T-helper 1 cell treated with Interleukin-12 subunit alpha and Interleukin-12 subunit beta and Interleukin-4 antibody, amounts not matched to agents 30 ng/mL and 1 ng/mL, for 36 hours (primary cell): ENCODE measurements around the gene PAXIP1. TPM values are rescaled to one million over a fixed set of nuclear protein-coding genes. Genes with fewer than 3 reads are reported as not detected.

Experiments used
- intact Hi-C: fragments of 100-400 bp; cut with micrococcal nuclease; formaldehyde crosslinking; loops from one replicate; pipeline ENCODE4 v1.15.1; 2024
- total RNA-seq: library from RNA; stranded (reverse); gene quantifications from 2 replicates; pipeline ENCODE4 v1.2.3, GENCODE V29; 2022

The PAXIP1 gene
- total RNA-seq, 1 donor from 2014 or later: 27.3 TPM

GRCh38 chr7:154914996-154915380 lies 87.9 kb downstream of the PAXIP1 start:
- intact Hi-C loops: loop anchor here (1.0 to 5.0 kb wide), 2 partner anchors 382 to 424 kb away; partner anchors contain the start of gene INSIG1

DNA sequence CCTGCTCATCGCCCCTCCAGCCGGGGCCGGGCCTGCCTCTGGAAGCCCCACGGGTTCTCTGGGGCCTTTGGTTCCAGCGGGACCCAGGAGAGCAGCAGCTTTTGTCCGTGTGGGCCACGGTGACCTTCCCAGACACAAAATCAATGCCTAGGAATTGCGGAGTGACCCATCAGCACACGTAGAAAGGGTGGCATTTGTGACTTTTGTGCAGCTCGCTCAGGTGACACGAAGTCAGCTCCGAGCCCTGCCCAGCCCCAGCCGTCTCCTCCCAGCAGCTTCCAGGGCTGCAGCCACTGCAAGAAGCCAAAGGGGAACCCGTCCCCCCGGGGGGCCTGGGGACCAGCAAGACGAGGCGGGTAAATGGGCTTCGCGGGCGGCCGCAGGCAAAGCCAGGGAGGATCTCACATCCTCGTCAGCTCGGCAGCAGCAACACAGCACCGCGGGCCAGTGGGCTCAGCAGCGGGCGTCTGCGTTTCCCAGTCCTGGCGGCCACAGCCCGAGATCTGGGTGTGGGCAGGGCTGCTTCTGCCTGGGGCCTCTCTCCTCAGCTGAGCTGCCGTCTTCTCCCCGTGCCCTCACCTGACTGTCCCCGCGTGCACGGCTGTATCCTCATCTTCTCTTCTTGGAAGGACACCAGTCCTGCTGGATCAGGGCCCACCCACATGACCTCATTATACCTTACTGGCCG lies 88.5 kb downstream of the PAXIP1 start:
- intact Hi-C loops: loop anchor here (1.0 to 5.0 kb wide), 2 partner anchors 383 to 425 kb away; partner anchors contain the start of gene INSIG1

DNA sequence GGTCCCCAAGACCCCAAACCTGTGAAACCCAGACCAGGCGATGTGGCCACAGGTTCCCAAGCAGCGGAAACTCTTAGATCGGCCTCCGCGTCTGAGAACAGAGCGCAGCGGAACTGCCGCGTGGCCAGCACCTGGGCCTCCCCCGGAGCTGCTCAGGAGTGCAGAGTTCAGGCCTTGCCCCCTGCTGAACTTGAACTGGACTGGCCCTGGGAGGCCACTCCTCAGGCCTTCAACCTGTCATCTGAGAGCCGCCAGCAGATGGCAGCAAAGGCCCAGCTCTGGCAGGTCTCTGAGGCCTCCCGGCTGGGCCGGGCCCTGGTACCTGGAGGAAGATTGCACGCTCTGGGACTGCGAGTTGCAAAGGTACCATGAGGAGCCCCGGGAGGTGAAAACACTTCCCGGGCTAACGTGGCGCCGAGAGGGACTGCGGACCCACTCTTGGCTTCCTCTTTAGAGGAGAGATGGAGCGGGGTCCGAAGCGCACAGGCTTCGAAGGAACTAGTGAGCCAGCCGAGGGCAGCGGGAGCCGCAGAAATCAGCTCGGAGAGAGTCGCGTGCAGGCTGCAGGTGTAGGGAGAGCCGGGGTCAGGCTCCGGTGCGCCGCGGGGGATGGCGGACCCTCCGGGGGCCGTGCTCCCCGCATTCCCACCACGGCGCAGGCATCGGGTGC lies 89.2 kb downstream of the PAXIP1 start:
- intact Hi-C loops: loop anchor here (1.0 to 5.0 kb wide), 5 partner anchors 15 to 432 kb away; partner anchors contain the start of gene INSIG1

DNA sequence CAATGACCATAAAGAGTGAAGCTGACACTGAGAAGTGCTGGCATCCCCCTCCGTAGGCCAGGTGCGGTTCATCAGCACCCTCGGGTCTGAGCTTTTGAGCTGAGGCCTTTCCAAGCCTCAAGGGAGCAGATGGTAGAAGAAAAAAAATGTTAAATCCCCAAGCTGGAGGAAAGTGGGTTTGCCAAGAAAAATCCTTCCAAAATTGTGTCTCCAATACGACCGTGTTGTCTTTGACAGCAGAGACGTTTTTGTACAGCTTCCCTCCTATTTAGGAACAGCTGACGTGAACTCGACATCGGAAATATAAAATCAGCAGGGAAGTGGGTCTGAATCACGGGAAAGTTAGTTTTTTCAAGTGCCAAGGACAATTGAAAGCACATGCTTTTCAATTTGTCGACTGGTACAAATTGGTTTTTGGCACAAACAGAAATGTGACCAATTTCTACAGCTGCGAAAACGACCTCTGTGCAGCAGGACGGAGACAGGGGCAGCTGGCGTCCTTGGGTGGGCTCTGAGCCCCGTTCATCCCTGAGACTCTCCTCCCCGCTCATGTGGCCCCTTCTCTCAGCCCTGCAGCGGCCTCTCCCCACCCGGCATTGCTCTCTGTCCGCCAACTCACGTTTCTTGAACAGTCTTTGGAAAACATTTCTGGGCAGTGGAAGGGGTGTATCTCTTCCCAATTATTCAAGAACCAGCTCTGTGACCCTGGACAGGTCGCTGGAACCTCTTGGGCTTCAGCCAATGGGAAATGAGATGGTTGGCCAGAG lies 89.9 kb downstream of the PAXIP1 start:
- intact Hi-C loops: loop anchor here (1.0 to 5.0 kb wide), 4 partner anchors 15 to 432 kb away; partner anchors contain the start of gene INSIG1

- intact Hi-C loops: loop anchor here (5.0 kb wide), 1 partner anchor 385 kb away; the partner anchor contains the start of gene INSIG1
Observed at GRCh38 chr7:154911862-154912455, 91.0 kb downstream of the PAXIP1 start.

DNA sequence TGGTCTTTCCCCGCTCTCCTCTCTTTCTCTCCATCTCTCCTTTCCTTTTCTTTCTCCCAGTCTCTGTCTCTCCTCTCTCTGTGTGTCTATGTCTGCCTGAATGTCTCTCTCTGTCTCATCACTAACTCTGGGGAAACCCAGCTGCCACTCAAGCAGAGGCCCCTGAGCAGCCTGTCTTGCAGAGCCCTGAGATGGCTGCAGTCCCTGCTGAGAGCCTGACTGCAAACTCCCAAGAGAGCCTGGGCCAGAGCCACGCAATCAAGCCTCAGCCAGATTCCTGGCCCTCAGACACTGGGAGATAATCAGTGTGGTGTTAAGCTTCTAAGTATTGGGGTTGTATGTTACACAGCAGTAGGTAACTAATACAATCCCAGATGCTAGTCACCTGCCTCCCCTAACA lies 91.5 kb downstream of the PAXIP1 start:
- intact Hi-C loops: loop anchor here (5.0 kb wide), 1 partner anchor 386 kb away; the partner anchor contains the start of gene INSIG1

- intact Hi-C loops: loop anchor here (5.0 kb wide), 1 partner anchor 386 kb away; the partner anchor contains the start of gene INSIG1
Observed at GRCh38 chr7:154910977-154911376, 91.9 kb downstream of the PAXIP1 start.

GRCh38 chr7:154910125-154910524 lies 92.8 kb downstream of the PAXIP1 start:
- intact Hi-C loops: loop anchor here (5.0 kb wide), 1 partner anchor 387 kb away; the partner anchor contains the start of gene INSIG1

- intact Hi-C loops: loop anchor here (5.0 kb wide), 1 partner anchor 388 kb away; the partner anchor contains the start of gene INSIG1
Observed at GRCh38 chr7:154909241-154910105, 93.5 kb downstream of the PAXIP1 start.

DNA sequence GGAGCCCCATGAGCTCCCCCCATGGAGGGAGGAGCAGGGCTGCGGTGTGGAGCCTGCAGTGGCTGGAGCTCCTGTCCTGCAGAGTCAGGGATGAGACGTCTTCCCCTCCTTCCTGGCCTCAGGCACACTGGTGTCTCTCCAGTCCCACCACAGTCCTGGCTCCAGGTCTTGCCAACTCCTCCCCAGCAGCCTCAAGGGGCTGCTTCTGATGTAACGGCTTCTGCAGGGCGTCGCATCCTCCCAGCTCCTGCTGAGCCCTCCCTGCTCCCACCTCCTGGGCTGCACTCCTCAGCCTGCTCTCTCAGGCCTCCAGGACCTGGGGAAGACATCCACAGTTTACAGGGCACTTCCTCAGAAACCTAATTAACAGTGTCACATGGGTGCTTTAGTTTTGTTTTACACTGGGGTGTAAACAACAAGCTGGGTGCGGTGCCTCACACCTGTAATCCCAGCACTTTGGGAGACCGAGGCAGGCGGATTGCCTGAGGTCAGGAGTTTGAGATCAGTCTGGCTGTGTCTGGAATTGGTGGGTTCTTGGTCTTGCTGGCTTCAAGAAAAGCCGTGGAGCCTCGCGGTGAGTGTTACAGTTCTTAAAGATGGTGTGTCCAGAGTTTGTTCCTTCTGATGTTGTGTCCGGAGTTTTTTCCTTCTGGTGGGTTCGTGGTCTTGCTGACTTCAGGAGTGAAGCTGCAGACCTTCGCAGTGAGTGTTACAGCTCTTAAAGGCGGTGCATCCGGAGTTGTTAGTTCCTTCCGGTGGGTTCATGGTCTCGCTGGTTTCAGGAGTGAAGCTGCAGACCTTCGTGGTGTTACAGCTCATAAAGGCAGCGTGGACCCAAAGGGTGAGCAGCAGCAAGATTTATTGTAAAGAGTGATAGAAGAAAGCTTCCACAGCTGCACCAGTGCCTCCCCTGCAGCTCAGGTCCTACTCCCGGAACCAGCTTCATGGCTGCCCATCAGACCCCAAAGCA lies 95.0 kb downstream of the PAXIP1 start:
- intact Hi-C loops: no loop called here

DNA sequence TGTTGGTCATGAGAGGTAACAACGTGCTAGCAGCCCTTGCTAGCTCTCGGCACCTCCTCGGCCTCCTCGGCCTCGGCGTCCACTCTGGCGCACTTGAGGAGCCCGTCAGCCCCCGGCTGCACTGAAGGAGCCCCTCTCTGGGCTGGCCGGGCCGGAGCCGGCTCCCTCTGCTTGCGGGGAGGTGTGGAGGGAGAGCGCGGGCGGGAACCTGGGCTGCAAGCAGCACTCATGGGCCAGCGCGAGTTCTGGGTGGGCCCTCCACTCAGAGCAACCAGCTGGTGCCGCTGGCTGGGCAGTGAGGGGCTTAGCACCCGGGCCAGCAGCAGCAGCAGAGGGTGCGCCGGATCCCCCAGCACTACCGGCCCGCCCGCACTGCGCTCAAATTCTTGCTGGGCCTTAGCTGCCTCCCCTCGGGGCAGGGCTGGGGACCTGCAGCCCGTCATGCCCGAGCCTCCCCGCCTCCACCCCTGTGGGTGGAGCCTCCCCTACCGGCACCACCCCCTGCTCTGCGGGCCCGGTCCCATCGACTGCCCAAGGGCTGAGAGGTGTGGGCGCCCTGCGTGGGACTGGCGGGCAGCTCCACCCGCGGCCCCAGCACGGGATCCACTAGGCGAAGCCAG lies 96.1 kb downstream of the PAXIP1 start:
- intact Hi-C loops: no loop called here

DNA sequence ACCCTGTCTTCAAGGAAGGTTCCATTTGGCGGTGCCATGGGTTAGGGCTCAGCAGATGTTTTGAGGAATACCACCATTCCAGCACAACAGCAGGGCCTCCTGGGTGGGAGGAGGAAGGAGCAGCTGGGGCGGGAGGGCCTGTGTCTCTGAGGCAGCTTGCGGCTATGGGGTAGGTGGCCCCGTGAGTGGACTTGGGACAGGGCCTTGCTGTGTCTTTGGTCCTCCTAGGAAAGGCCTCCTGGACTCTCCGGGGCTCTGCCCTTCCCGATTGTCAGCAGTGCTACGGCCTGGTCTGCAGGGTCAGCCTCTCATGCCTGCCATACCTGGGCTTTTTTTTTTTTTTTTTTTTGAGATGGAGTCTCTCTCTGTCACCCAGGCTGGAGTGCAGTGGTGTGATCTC lies 96.7 kb downstream of the PAXIP1 start:
- intact Hi-C loops: no loop called here

DNA sequence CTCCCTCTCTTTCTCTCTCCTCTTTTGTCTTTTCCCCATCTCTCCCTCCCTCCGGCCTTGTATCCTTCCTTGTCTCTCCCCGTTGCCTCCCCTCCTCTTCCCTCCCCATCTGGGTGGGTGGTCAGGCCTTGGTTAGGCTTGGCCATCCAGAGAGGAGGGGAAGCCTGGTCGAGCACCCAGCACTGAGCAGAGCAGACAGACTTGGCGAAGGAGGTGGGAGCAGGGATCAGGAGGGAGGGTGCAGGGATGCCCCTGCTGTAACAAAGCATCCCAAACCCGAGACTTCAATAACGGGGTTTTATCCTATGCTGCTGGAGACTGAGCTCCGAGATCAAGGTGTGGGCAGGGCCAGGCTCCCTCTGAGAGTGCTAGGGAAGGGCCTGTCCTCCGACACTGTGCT lies 97.3 kb downstream of the PAXIP1 start:
- intact Hi-C loops: no loop called here

DNA sequence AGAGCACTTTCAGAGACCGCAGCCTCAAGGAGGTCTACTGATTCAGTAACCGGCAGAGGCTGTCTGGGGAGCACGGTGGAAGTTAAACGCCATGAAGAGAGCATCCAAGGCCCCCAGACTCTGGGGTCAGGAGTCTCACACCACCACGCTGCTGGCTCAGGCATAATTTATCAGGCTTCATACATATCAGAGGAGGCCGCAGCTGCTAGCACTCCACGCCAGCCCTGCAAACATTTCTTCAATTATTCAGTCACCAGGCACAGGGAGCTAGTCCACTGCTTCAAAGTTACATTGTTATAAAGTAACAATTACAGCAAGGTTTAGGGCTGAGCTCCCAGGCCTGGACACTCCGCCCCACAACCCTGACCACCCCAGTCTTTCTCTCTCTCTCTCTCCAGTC lies 97.8 kb downstream of the PAXIP1 start:
- intact Hi-C loops: no loop called here

- intact Hi-C loops: no loop called here
Observed at GRCh38 chr7:154903083-154903731, 99.7 kb downstream of the PAXIP1 start.

DNA sequence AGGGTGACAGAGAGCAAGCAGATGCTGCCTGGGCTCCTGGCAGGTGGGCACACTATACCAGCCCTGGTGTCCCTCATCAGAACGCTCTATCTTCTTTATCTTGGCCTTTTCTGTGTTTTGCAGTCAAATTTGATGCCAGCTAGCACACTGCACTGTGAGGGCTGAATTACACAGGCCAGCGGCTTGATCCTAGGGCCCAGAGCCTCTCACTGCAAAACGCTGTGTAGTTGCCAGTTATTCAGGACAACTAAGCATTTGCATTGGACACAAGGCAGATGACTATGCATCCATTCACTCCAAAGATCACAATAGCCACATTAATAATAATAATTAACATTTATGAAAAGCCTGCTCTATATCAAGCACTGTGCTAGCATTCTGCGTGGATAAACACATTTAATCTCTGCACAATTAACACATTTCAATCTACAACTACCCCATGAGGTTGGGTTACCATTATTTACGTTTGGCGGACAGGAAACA lies 100.3 kb downstream of the PAXIP1 start:
- intact Hi-C loops: no loop called here

- intact Hi-C loops: no loop called here
Observed at GRCh38 chr7:154899862-154900261, 103.1 kb downstream of the PAXIP1 start.
